Smooth muscle cell (in vitro differentiated cells): ENCODE results near the gene STAT6. TPM values are rescaled to one million over a fixed set of nuclear protein-coding genes. Genes with fewer than 3 reads are reported as not detected.

Source experiments
- DNase-seq: peaks from one replicate; lab custom pipeline; 2025; ENCODE audit not compliant: unreplicated experiment; lab: John Stamatoyannopoulos, UW
- H2AFZ ChIP-seq: fragments of 200-600 bp; sonication (generic); 2 replicates; pipeline ENCODE4 v1.6.0; 2016; ENCODE audit warnings: antibody characterized with exemption, low read depth, mild to moderate bottlenecking
- H3F3A ChIP-seq: fragments of 200-600 bp; sonication (generic); 2 replicates; pipeline ENCODE4 v1.6.0; 2017; ENCODE audit warnings: antibody characterized with exemption, low read depth
- H3K27ac ChIP-seq: fragments of 200-600 bp; sonication (generic); 2 replicates; pipeline ENCODE4 v1.5.1; 2016; ENCODE audit warnings: low read depth, mild to moderate bottlenecking
- H3K27me3 ChIP-seq: fragments of 200-600 bp; sonication (generic); 2 replicates; pipeline ENCODE4 v1.6.1; 2016; ENCODE audit warnings: low read depth, mild to moderate bottlenecking
- H3K36me3 ChIP-seq: fragments of 200-600 bp; sonication (generic); 2 replicates; pipeline ENCODE4 v1.5.1; 2016; ENCODE audit warnings: low read depth
- H3K4me1 ChIP-seq: fragments of 200-600 bp; sonication (generic); 2 replicates; pipeline ENCODE4 v1.5.1; 2016; ENCODE audit warnings: low read depth
- H3K4me2 ChIP-seq: fragments of 200-600 bp; sonication (generic); 2 replicates; pipeline ENCODE4 v1.6.0; 2016; ENCODE audit warnings: mild to moderate bottlenecking
- H3K4me3 ChIP-seq: fragments of 200-600 bp; sonication (generic); 2 replicates; pipeline ENCODE4 v1.5.1; 2016; ENCODE audit warnings: mild to moderate bottlenecking
- H3K79me2 ChIP-seq: fragments of 200-600 bp; sonication (generic); 2 replicates; pipeline ENCODE4 v1.6.0; 2016; ENCODE audit warnings: low read depth, mild to moderate bottlenecking
- H3K9ac ChIP-seq: fragments of 200-600 bp; sonication (generic); 2 replicates; pipeline ENCODE4 v1.6.0; 2016; ENCODE audit warnings: low read depth
- H3K9me3 ChIP-seq: fragments of 200-600 bp; sonication (generic); replicated peaks from 2 replicates; pipeline ENCODE4 v1.5.1; 2016; ENCODE audit warnings: low read depth
- H4K20me1 ChIP-seq: fragments of 200-600 bp; sonication (generic); 2 replicates; pipeline ENCODE4 v1.6.0; 2016; ENCODE audit warnings: low read depth
- CTCF ChIP-seq: fragments of 200-600 bp; sonication (generic); IDR thresholded peaks from 2 replicates; pipeline ENCODE4 v1.5.1; 2017; ENCODE audit warnings: borderline replicate concordance, mild to moderate bottlenecking, antibody characterized with exemption; ENCODE audit not compliant: insufficient read depth, poor library complexity, severe bottlenecking
- WGBS: methylation state at CpG from one replicate; pipeline ENCODE4 v1.1.7; 2016; ENCODE audit warnings: low lambda C conversion rate; 5-methylcytosine and 5-hydroxymethylcytosine counted together
- polyA plus RNA-seq: library from polyadenylated mRNA; unstranded; fragments of >200 nt; fragmentation: Nextera tagmentation; extraction: Ambion mirVana; gene quantifications from 2 replicates; pipeline ENCODE4 v1.2.1, GENCODE V29; 2016
- total RNA-seq: library from RNA; depleted of rRNA; stranded (reverse); fragments of >200 nt; gene quantifications from 2 replicates; pipeline ENCODE4 v1.2.3, GENCODE V29; 2014

STAT6 gene
- total and polyA plus RNA-seq, 2 experiments from 2014 or later = 38.7 to 39.1 TPM

- Histone ChIP-seq H3K9ac (no peak overlapping the region), H3K27ac (no peak overlapping the region), H2AFZ (no peak overlapping the region), H3K4me1 (no peaks in the 10 kb centered on the region), H3K9me3 (no peaks in the 10 kb centered on the region), H3K27me3 (no peaks in the 10 kb centered on the region), H3K4me3 (no peak overlapping the region), H3K79me2 (peaks cover 36% of the 10 kb centered on the region), H3K36me3 (peaks cover 6% of the 10 kb centered on the region), H4K20me1 (peaks cover 100% of the 10 kb centered on the region), H3F3A (peaks cover 15% of the 10 kb centered on the region), H3K4me2 (no peak overlapping the region)
- WGBS = 92% methylated on average over 4 of the region's 4 CpGs
- TF ChIP-seq CTCF = no peak
- no peak for DNase-seq
Observed at GRCh38 chr12:57143454-57143853, 32.3 kb upstream of the STAT6 start.

- no peaks in the 10 kb centered on the region for H3K27me3 ChIP-seq
- DNase-seq = no peak
- no peaks in the 10 kb centered on the region for H3K4me1 ChIP-seq
- H3K36me3 ChIP-seq = peaks cover 6% of the 10 kb centered on the region
- no peak overlapping the region for H3K4me3 ChIP-seq
- peaks cover 39% of the 10 kb centered on the region for H3K79me2 ChIP-seq
- H3F3A ChIP-seq = peaks cover 15% of the 10 kb centered on the region
- H3K27ac ChIP-seq = no peak overlapping the region
- peaks cover 100% of the 10 kb centered on the region for H4K20me1 ChIP-seq
- WGBS = 90% methylated on average over 7 of the region's 7 CpGs
- TF ChIP-seq CTCF = no peak
- no peak overlapping the region for H3K4me2 ChIP-seq
- no peak overlapping the region for H2AFZ ChIP-seq
- H3K9me3 ChIP-seq = no peaks in the 10 kb centered on the region
- no peak overlapping the region for H3K9ac ChIP-seq
Observed at GRCh38 chr12:57142727-57143126, 31.6 kb upstream of the STAT6 start.

GRCh38 chr12:57142121-57142520, 31.0 kb upstream of the STAT6 start:
- H3K9me3 ChIP-seq = no peaks in the 10 kb centered on the region
- no peak overlapping the region for H3K27ac ChIP-seq
- no peak overlapping the region for H3K4me3 ChIP-seq
- no peak for DNase-seq
- no peak for TF ChIP-seq CTCF
- no peak overlapping the region for H3K4me2 ChIP-seq
- WGBS = 95% methylated on average over 9 of the region's 9 CpGs
- H2AFZ ChIP-seq = no peak overlapping the region
- H3F3A ChIP-seq = peaks cover 15% of the 10 kb centered on the region
- peaks cover 45% of the 10 kb centered on the region for H3K79me2 ChIP-seq
- peaks cover 6% of the 10 kb centered on the region for H3K36me3 ChIP-seq
- H3K9ac ChIP-seq = no peak overlapping the region
- H4K20me1 ChIP-seq = peaks cover 100% of the 10 kb centered on the region
- H3K27me3 ChIP-seq = no peaks in the 10 kb centered on the region
- H3K4me1 ChIP-seq = no peaks in the 10 kb centered on the region

- Histone ChIP-seq H3K4me2 (no peak overlapping the region), H3K79me2 (peaks cover 54% of the 10 kb centered on the region), H3K36me3 (peaks cover 6% of the 10 kb centered on the region), H3K9me3 (no peaks in the 10 kb centered on the region), H3K4me1 (no peaks in the 10 kb centered on the region), H3K27me3 (no peaks in the 10 kb centered on the region), H4K20me1 (peaks cover 100% of the 10 kb centered on the region), H3K9ac (no peak overlapping the region), H3F3A (peaks cover 8% of the 10 kb centered on the region), H2AFZ (no peak overlapping the region), H3K27ac (no peak overlapping the region), H3K4me3 (no peak overlapping the region)
- no peak for TF ChIP-seq CTCF
- no peak for DNase-seq
- 90% methylated on average over 8 of the region's 8 CpGs for whole genome bisulfite sequencing
Observed at GRCh38 chr12:57141249-57141648, 30.1 kb upstream of the STAT6 start.
